NCI-H2081 (cell line): Measurements from ENCODE around the gene SNED1.

Experiments used
- DNase-seq, 2 experiments: peaks; one replicate each; lab custom pipeline; 2025; lab: John Stamatoyannopoulos, UW

The SNED1 gene

DNA sequence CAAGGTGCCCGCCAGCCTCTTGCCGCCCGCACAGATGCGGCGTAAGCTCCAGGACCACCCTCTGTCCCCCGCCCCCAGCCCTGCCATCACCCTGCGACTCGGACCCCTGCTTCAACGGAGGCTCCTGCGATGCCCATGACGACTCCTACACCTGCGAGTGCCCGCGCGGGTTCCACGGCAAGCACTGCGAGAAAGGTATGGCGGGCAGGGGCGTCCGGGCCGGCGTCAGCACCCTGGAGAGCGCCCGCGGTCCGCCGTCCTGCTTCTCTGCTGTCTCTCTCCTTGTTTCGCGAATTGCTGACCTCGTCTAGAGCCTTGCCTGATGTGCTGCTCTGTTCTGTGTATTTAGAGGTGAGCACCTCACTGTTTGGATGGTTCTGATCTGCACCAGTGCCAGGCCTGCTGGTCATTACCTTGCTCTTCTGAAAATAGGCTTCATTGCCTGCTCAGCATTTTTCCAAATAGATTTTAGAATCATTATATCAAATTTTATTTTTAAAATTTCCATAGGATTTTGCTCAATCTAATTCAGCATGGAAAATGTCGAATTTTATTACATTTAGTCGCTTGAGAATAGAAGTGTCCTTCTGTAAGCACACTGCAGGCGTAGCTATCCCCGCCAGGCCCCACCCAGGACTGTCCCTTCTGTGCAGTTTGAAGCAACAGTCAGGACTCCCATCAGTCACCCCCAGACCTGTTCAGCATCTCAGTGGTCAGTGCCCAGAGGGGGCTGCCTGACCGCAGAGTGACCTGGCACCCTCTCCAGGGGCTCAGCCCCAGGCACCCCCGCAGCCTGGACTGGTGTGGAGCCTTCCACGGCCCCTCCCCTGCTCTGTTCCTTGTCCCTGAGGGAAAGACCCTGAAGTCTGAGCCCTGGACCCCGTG is 51.6 kb downstream of the SNED1 start:
- DNase-seq: no peak

GRCh38 chr2:241050624-241051577 is 52.5 kb downstream of the SNED1 start:
- DNase-seq: no peak

GRCh38 chr2:241051578-241052487 is 53.4 kb downstream of the SNED1 start:
- no peak for DNase-seq

- no peak for DNase-seq
Measured at GRCh38 chr2:241052677-241053360, 54.4 kb downstream of the SNED1 start.

DNA sequence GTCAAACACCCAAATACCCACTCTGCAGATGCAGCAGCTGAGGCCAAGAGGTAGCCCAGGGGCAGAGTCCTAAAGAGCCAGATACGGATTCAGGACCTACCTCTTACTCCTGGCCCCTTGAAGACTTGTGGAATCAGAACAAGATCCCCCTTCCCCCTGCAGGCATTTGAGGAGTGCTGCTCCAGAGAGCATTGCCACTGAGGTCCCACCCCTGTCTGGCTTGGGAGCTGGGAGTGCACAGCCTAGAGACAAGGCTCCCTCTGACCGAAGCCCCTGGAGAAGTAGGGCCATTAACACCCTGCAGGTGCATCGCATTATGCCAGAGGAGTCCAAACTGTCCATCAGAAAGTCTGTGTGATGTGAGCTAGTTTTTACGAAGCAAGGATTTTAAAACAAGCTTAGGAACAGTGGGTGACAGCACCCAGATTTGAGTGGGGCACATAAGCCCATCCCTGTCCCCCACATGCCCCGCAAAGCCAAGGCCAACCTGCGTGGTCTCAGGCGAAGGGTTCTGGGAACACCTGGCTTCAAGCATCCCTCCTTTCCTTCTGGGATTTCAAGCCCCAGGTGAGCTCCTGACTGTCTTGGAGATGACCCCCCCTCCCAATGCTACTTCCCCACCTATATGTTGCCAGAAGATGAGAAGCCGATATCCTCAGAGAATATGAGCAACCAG is 55.3 kb downstream of the SNED1 start:
- no peak for DNase-seq

DNA sequence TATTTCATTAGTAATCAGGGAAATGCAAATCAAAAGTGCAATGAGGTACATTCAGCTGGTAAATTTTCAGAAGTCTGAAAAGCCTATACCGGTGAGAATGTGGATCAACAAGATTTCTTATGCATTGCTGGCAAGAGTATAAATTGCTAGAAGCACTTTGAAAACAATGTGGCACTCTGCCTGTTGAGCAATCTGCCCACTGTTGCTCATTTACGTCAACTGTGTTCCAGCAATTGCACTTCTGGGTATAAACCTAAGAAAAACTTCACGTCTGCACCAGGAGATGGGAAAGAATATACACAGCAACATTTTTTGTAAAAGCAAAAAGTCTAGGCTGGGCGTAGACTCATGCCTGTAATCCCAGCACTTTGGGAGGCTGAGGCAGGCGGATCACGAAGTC is 62.9 kb downstream of the SNED1 start:
- DNase-seq: no peak

GRCh38 chr2:241062389-241063092 is 64.1 kb downstream of the SNED1 start:
- DNase-seq: no peak

DNA sequence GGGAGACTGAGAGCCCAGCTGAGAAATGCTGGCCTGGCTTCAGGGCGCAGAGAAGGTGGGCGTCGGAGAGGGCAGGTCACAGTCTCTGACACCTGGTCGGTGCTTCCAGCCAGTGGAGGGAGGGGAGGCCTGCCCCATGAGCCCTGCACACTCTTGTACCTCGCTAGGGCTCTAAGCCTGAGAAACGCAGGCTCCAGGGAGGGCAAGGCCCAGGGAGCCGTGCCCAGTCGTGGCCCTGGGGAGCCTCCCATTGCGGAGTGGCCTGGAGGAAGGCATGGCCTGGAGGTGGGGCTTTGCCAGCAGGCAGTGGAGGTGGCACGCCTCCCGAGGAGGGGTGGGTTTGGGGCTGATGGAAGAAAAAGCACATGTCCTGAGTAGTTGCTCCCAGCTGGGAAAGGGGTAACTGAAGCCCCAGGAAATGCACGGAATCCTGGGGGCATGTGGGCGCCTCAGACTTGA is 64.7 kb downstream of the SNED1 start:
- DNase-seq: no peak

- DNase-seq: no peak
Measured at GRCh38 chr2:241063587-241063986, 65.2 kb downstream of the SNED1 start.

DNA sequence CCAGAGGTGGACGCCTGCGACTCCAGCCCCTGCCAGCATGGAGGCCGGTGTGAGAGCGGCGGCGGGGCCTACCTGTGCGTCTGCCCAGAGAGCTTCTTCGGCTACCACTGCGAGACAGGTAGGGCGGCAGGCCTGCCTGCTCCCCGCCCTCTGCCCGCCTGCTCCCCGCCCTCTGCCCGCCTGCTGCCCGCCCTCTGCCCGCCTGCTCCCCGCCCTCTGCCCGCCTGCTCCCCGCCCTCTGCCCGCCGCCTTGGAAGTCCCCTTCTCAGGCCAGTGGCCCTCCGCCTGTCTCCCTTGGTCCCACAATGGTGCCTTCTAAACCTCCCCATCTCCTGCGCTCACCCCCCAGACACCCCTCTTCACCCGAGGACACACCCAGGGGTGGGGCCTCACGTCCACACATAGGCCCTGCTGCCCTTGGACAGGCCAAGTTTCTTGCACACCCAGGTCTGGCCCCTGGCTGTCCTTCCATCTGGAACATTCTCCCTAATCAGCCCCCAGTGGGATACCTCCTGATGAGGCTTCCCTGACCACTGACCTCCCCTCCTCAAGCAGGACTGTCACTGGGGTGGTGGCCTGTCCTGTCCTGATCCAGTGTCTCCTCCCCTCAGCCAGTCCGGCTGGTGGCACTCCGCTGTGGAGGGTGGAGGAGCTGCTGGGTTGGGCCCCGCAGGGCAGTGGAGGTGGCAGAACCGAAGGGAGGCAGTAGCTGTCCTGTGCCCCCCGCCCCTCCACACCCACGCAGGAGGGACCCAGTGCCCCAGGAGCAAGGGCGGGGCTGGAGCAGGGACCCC is 65.8 kb downstream of the SNED1 start:
- DNase-seq: peak in 1 of 2 experiments; percentile 3

DNA sequence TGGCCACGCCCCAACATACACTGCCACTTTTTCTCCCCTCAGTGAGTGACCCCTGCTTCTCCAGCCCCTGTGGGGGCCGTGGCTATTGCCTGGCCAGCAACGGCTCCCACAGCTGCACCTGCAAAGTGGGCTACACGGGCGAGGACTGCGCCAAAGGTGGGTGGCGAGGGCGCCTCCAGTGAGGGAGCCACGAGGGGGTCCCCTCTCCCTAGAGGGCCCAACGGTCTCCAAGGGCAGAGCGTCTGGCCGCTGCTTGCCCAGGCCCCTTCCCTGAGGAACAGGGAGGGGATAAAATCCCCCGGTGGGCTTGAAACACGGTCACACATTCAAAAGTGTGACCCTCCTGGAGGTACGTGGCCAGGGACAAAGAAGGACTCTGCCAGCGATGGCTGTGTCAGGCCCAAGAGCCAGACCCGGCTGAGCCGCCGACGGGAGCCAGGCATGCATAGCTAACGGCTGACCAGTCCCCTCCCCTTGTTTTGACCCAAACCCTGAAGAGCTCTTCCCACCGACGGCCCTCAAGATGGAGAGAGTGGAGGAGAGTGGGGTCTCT is 66.5 kb downstream of the SNED1 start:
- DNase-seq: no peak

DNA sequence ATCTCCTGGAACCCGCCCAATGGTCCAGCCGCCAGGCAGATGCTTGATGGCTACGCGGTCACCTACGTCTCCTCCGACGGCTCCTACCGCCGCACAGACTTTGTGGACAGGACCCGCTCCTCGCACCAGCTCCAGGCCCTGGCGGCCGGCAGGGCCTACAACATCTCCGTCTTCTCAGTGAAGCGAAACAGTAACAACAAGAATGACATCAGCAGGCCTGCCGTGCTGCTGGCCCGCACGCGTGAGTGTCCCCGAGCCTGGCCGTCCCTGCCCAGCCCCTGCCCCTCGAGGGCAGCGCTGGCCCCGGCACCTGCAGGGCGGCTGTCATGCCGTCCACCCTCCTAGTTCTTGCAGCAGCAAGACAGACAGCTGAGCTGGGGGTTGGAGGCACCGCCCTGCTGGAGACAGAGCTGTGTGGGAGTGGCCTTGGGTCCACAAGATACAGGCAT is 67.0 kb downstream of the SNED1 start:
- DNase-seq: no peak

DNA sequence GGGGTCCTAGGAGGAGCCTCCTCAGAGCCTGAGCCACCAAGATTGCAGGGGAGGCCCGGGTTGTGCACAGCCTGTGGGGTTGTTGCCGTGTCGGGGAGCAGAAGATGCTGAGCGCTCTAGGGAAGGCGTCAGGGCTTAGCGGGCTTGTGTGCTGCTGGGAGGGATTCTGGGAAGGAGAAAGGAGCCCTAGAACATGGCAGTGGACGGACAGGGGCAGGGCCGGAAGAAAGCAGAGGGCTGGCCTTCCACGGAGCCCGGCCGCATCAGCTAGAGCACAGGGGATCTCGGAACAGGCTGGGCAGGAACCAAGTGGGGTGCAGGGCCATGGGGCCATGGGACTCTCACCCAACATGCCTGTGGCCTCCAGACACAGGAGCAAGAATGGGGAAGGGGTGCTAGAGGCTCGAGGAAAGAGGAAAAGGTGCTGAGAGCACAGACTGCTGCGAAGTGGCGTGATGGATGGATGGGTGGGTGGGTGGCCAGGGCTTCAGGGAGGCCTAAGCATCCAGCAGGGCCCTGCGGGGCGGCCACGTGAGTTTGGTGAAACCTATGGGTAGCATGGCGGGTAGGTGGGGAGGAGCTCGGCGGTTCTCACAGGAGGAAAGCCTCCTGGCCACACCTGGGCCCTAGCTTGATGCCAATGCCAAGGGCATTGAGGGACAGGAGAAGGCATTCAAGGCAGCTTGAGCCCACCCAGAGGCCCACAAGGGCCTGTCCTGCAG is 67.9 kb downstream of the SNED1 start:
- DNase-seq: no peak

GRCh38 chr2:241066893-241067341 is 68.5 kb downstream of the SNED1 start:
- DNase-seq: no peak

DNA sequence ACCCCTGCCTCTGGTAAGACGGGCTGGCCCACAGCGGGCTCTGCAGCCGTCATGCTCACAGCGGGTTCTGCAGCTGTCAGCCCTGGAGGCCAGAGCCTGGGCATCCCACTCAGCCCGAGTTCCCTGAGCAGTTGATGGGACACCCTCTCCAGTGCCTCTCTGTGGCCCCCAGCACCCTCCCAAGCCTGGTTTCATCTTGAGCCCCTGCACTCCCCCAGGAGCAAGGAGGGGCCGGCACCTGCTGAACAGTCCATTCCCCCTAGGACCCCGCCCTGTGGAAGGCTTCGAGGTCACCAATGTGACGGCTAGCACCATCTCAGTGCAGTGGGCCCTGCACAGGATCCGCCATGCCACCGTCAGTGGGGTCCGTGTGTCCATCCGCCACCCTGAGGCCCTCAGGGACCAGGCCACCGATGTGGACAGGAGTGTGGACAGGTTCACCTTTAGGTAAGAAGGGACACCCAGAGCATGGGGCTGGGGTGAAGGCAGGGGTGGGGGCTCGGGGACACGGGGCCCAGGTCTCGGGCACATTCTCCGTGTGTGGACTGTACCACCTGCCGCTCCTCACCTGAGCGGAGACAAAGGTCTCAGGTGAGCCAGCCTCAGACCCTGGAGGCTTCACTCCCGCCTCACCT is 69.2 kb downstream of the SNED1 start:
- DNase-seq: no peak

GRCh38 chr2:241068136-241068941 is 69.9 kb downstream of the SNED1 start:
- no peak for DNase-seq
